ENCODE data around the gene KCP.

GRCh38 chr7:128830231-128831177, 80.0 kb downstream of the KCP start, which contains the start of gene FLNC:
- no peak for TF ChIP-seq POLR2A (IDR thresholded peaks at IDR 0.05)
- TF ChIP-seq CTCF (IDR thresholded peaks at IDR 0.05), result no peak

All from breast epithelium (tissue), 3 donors.